ENCODE measurements around the gene NSMCE3.

DNA sequence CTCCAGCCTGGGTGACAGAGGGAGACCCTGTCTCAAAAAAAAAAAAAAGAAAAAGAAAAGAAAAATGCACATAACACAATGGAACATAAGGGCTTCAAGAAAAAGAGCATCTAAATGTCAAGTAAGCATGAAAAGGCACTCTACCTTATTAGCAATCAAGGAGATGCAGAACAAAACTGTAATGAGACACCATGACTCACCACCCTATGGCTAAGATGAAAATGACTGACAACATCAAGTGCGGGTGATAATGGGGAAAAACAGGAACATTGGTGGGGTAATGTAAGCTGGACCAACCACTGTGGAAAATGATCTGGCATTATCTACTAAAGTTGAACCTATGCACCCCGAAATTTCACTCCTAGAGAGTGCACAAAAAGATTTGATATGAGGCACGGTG is 19.6 kb upstream of the NSMCE3 start:
- TF ChIP-seq, protein P1, sequence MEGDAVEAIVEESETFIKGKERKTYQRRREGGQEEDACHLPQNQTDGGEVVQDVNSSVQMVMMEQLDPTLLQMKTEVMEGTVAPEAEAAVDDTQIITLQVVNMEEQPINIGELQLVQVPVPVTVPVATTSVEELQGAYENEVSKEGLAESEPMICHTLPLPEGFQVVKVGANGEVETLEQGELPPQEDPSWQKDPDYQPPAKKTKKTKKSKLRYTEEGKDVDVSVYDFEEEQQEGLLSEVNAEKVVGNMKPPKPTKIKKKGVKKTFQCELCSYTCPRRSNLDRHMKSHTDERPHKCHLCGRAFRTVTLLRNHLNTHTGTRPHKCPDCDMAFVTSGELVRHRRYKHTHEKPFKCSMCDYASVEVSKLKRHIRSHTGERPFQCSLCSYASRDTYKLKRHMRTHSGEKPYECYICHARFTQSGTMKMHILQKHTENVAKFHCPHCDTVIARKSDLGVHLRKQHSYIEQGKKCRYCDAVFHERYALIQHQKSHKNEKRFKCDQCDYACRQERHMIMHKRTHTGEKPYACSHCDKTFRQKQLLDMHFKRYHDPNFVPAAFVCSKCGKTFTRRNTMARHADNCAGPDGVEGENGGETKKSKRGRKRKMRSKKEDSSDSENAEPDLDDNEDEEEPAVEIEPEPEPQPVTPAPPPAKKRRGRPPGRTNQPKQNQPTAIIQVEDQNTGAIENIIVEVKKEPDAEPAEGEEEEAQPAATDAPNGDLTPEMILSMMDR (conservative IDR thresholded peaks at IDR 0.05 in 1 of 2, IDR thresholded peaks at IDR 0.05 in 1 of 2; ENCODE audit: extremely low read depth in 1 of 2, insufficient read depth in 1 of 2, low read depth in 1 of 2, low read length in 2 of 2) = no peak
- TF ChIP-seq EZH2 (IDR thresholded peaks at IDR 0.05; ENCODE audit: borderline replicate concordance, low read length) = no peak

Data from mammary epithelial cell (primary cell).